Adrenal gland (tissue), 12 donors: Measurements from ENCODE around the gene CXADR. TPM values are rescaled to one million over a fixed set of nuclear protein-coding genes. Genes with fewer than 3 reads are reported as not detected.

Experiments used
- DNase-seq, 7 donors: peaks; one replicate each; pipeline ENCODE4 v3.0.0-alpha.2; 2019 to 2020
- H3K27ac ChIP-seq, 5 donors: fragments of 200-600 bp; sonication (generic) in 4 of 5; 1 replicate in 3 of 5; 2 replicates in 2 of 5; pipeline versions ENCODE4 v1.5.1 to v1.8.0; 2016 to 2020; ENCODE audit warnings: mild to moderate bottlenecking in 1 of 5
- H3K27me3 ChIP-seq: fragments of 200-600 bp; 2 replicates; pipeline ENCODE4 v1.8.0; 2021
- H3K36me3 ChIP-seq, 2 donors: fragments of 200-600 bp; replicated peaks in 1 of 2; 1 replicate in 1 of 2; 2 replicates in 1 of 2; pipeline versions ENCODE4 v1.5.1 to v1.8.0; 2018 to 2022
- H3K4me1 ChIP-seq, 2 donors: fragments of 200-600 bp; replicated peaks in 1 of 2; 1 replicate in 1 of 2; 2 replicates in 1 of 2; pipeline versions ENCODE4 v1.5.1 to v1.8.0; 2018 to 2021
- H3K4me3 ChIP-seq, 4 donors: fragments of 200-600 bp; sonication (generic) in 3 of 4; one replicate each; pipeline ENCODE4 v1.5.1; 2016 to 2018
- H3K9me3 ChIP-seq, 3 donors: fragments of 200-600 bp; sonication (generic) in 1 of 3; replicated peaks in 1 of 3; 1 replicate in 2 of 3; 2 replicates in 1 of 3; pipeline versions ENCODE4 v1.5.1 to v1.8.0; 2016 to 2021
- POLR2A ChIP-seq, 2 donors: fragments of 450-650 bp; IDR thresholded peaks; one replicate each; pipeline ENCODE4 v1.6.1; 2017; ENCODE audit warnings: antibody characterized with exemption in 2 of 2, mild to moderate bottlenecking in 2 of 2, moderate library complexity in 1 of 2
- WGBS, 4 donors: extraction: QIAGEN DNeasy Blood & Tissue Kit in 2 of 4; methylation state at CpG; one replicate each; pipeline versions ENCODE4 v1.1.5 to v1.1.7; 2013 to 2017; 5-methylcytosine and 5-hydroxymethylcytosine counted together
- intact Hi-C, 2 donors: fragments of 100-400 bp; cut with DNase I; formaldehyde crosslinking; loops; one replicate each; pipeline versions ENCODE4 v1.14.1 to v1.15.0; 2022 to 2023
- polyA plus RNA-seq, 3 donors: library from polyadenylated mRNA; stranded (reverse); fragments of 200-250 nt in 2 of 3; fragments of 350-450 nt in 1 of 3; fragmentation: Illumina TruSeq in 1 of 3; extraction: RNeasy Lipid Tissue Mini Kit (QIAGEN cat#74804) in 1 of 3; gene quantifications; one replicate each; pipeline ENCODE4 v1.2.3, GENCODE V29; 2013 to 2014
- total RNA-seq, 9 donors: library from RNA; depleted of rRNA in 4 of 9; stranded (reverse); fragments of >200 nt in 4 of 9; fragments of 120-200 nt in 1 of 9; fragmentation: NEBNext Ultra II Directional in 1 of 9; extraction: Animal tissue kit (Norgen Biotek cat#: 25700) in 1 of 9; gene quantifications; one replicate each; pipeline versions ENCODE4 v1.1.0 to v1.2.4, GENCODE V29; 2013 to 2023
- TF ChIP-seq, protein P1 (sequence below), 6 experiments: fragments of 450-650 bp in 4 of 6; fragments of 200-600 bp in 2 of 6; sonication (generic) in 1 of 6; IDR thresholded peaks; 1 replicate in 5 of 6; 2 replicates in 1 of 6; pipeline versions ENCODE4 v1.5.1 to v1.8.0; 2016 to 2021; ENCODE audit warnings: antibody characterized with exemption in 6 of 6, mild to moderate bottlenecking in 2 of 6, moderate library complexity in 1 of 6
- donor health status: healthy with polysubstance abuse.
- donor health status: Bipolar disorder and iron deficiency.
- donor health status: DM: yes; HTN: yes; CAD: no.
- donor health status: DM: no; HTN: no; CAD: no.
- donor health status: DM: no; HTN: no; CAD: no.
- donor health status: DM: yes; HTN: yes; CAD: no.

The CXADR gene
- total and polyA plus RNA-seq, 12 donors, result 1.5 to 25.2 (median 11.5) TPM

DNA sequence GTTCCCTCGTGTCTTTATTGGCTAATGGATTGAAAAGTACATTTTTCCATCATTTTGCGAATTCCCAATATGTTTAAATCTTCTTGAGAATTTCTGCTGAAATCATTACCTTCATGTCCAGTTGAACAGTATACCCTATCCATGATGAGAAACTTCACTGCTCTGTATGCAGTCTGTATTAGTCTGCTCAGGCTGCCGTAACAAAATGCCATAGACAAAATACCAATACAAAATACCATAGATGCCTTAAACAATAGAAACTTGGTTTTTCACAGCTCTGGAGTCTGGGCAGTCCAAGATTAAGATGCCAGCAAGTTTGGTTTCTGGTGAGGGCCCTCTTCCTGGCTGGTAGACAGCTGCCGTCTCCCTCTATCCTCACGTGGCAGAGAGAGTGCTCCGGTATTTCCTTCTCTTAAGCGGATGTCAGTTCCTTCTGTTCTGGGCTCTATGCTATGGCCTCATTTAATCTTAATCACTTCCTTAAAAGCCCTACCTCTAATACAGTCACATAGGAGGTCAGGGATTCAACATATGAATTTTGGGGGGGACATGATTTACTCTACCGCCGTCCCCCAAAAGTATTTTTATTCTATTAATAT lies 27.0 kb downstream of the CXADR start:
- intact Hi-C loops, result no loop called here
- peak overlapping the region in 1 of 5 donors; percentile 50 for H3K27ac ChIP-seq
- H3K4me1 ChIP-seq, result peaks cover 7 to 13% of the 10 kb centered on the region in 2 donors
- WGBS, 4 donors, result 79 to 90% (median 87%) methylated on average over 9 of the region's 9 CpGs
- no peaks in the 10 kb centered on the region for H3K27me3 ChIP-seq
- DNase-seq, result peak in 1 of 7 donors; percentile 30
- no peak for TF ChIP-seq POLR2A (IDR thresholded peaks at IDR 0.05)
- TF ChIP-seq, protein P1, sequence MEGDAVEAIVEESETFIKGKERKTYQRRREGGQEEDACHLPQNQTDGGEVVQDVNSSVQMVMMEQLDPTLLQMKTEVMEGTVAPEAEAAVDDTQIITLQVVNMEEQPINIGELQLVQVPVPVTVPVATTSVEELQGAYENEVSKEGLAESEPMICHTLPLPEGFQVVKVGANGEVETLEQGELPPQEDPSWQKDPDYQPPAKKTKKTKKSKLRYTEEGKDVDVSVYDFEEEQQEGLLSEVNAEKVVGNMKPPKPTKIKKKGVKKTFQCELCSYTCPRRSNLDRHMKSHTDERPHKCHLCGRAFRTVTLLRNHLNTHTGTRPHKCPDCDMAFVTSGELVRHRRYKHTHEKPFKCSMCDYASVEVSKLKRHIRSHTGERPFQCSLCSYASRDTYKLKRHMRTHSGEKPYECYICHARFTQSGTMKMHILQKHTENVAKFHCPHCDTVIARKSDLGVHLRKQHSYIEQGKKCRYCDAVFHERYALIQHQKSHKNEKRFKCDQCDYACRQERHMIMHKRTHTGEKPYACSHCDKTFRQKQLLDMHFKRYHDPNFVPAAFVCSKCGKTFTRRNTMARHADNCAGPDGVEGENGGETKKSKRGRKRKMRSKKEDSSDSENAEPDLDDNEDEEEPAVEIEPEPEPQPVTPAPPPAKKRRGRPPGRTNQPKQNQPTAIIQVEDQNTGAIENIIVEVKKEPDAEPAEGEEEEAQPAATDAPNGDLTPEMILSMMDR (IDR thresholded peaks at IDR 0.05), result no peak
- no peaks in the 10 kb centered on the region for H3K9me3 ChIP-seq
- no peak overlapping the region for H3K4me3 ChIP-seq
- H3K36me3 ChIP-seq, result no peaks in the 10 kb centered on the region

DNA sequence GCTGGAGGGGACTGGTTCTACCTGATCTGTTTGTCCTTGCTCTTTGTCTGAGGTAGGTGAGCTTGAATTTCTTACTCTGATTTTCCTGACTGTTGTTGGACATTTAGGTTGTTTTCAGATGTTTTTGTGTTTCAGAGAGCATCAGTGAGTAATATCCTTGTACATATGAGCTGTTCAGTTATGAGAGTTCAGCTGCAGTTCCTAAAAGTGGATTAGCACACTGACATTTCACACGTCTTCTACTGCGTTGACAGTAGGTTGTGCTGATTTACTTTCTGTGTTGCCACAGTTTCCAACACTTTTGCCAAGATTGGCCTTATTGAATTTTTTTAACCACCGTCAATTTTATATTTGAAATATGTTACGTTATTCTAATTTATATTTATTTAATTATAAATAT lies 27.7 kb downstream of the CXADR start:
- Histone ChIP-seq H3K36me3 (no peaks in the 10 kb centered on the region), H3K9me3 (no peaks in the 10 kb centered on the region), H3K4me3 (no peak overlapping the region), H3K27me3 (no peaks in the 10 kb centered on the region), H3K27ac (no peak overlapping the region), H3K4me1 (peaks cover 7 to 13% of the 10 kb centered on the region in 2 donors)
- no peak for DNase-seq
- intact Hi-C loops, result no loop called here
- WGBS, 4 donors, result 78 to 94% (median 84%) methylated on average over 4 of the region's 4 CpGs
- TF ChIP-seq POLR2A (IDR thresholded peaks at IDR 0.05), result no peak
- TF ChIP-seq, protein P1 (IDR thresholded peaks at IDR 0.05), result no peak

DNA sequence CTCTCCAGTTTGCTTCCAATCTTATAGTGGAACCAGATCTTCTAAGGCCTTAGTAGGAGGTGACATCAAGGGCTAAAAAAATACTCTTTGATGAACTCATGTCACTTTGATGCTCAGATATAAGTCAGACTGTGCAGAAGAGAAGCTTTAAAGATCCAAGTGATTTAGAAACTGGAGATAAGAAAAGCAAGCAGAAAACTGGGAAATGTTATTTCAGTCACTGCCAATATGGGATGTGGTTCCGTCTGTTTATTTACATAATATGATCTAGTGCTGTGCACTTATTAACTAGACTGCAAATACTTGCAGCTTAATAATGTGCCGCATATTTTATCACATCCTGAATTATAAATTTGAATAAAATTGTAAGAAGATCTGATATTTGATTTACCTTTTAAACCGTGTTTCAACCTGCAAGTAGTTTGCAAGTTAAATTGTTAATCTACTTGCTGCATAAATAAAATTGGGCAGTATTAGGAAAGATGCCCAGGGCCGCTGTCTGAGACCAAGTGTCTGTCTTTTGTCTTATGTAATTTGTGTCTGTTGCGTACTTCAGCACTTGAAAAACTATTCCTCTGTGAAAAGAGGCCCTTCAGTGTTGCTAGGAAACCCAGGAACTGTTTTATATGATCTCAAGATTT lies 29.6 kb downstream of the CXADR start:
- 53 to 67% (median 56%) methylated on average over 5 of the region's 5 CpGs for WGBS, 4 donors
- no peaks in the 10 kb centered on the region for H3K36me3 ChIP-seq
- H3K4me3 ChIP-seq, result no peak overlapping the region
- no peak for TF ChIP-seq POLR2A (IDR thresholded peaks at IDR 0.05)
- TF ChIP-seq, protein P1 (IDR thresholded peaks at IDR 0.05), result no peak
- H3K27me3 ChIP-seq, result no peaks in the 10 kb centered on the region
- H3K27ac ChIP-seq, result no peak overlapping the region
- H3K4me1 ChIP-seq, result peaks cover 7 to 8% of the 10 kb centered on the region in 2 donors
- H3K9me3 ChIP-seq, result no peaks in the 10 kb centered on the region
- no peak for DNase-seq
- intact Hi-C loops, result no loop called here

DNA sequence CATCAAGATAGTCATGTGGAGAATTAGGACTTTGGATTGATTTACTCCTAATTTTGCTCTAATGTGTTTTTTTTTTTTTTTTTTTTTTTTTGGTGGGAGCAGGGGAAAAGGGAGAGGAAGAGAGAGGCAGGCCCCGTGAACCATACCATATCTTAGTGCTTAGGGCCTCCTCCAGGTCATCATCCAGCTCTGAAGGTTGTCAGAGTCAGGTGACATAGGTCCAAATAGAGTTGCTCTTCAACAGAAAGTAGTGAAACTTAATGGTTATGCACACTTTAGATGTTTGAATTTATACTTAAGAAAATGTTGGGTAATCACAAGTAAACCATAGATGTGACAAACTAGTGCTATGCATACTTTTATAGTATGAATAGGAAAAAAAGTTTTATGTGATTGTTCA lies 32.2 kb downstream of the CXADR start:
- intact Hi-C loops, result no loop called here
- 81 to 100% (median 96%) methylated on average over 1 of the region's 1 CpG for WGBS, 4 donors

More for the DNA sequence above, 32.2 kb downstream of the CXADR start:
- H3K4me1 ChIP-seq, result peaks cover 0 to 7% of the 10 kb centered on the region in 2 donors
- H3K27ac ChIP-seq, result no peak overlapping the region
- no peak for TF ChIP-seq POLR2A (IDR thresholded peaks at IDR 0.05)
- TF ChIP-seq, protein P1 (IDR thresholded peaks at IDR 0.05), result no peak
- no peaks in the 10 kb centered on the region for H3K36me3 ChIP-seq
- DNase-seq, result no peak
- H3K27me3 ChIP-seq, result no peaks in the 10 kb centered on the region
- no peak overlapping the region for H3K4me3 ChIP-seq
- no peaks in the 10 kb centered on the region for H3K9me3 ChIP-seq
